K562 (cell line): ENCODE data around the gene ZNF775. TPM values are rescaled to one million over a fixed set of nuclear protein-coding genes. Genes with fewer than 3 reads are reported as not detected.

ENCODE experiments used
- ARID2 ChIP-seq: fragments of 450-650 bp; IDR thresholded peaks from 2 replicates; pipeline ENCODE4 v1.6.1; 2017; ENCODE audit warnings: antibody characterized with exemption, mild to moderate bottlenecking
- ELF4 ChIP-seq: fragments of 450-650 bp; formaldehyde crosslinking; IDR thresholded peaks from 2 replicates; pipeline ENCODE4 v1.4.0; 2022; ENCODE audit warnings: missing genetic modification characterization
- FOS ChIP-seq: IDR thresholded peaks from 3 replicates; pipeline ENCODE4 v1.6.1; 2011; ENCODE audit not compliant: insufficient read length; ENCODE audit errors: extremely low read depth
- GATAD2A ChIP-seq: fragments of 450-650 bp; IDR thresholded peaks from 2 replicates; pipeline ENCODE4 v1.6.1; 2017
- MCM5 ChIP-seq: fragments of 450-650 bp; IDR thresholded peaks from 2 replicates; pipeline ENCODE4 v1.6.1; 2016; ENCODE audit warnings: low read depth
- MTF1 ChIP-seq: fragments of 250-450 bp; sonication (Bioruptor Pico); IDR thresholded peaks from 2 replicates; pipeline ENCODE4 v1.9.0; 2021; ENCODE audit warnings: moderate library complexity, mild to moderate bottlenecking, inconsistent platforms, borderline replicate concordance
- POLR2AphosphoS2 ChIP-seq: IDR thresholded peaks from 2 replicates; pipeline ENCODE4 v1.6.1; 2012; ENCODE audit warnings: low read length, improper control_type of control experiment
- RBM39 ChIP-seq: fragments of 200-400 bp; formaldehyde crosslinking; optimal IDR thresholded peaks from 2 replicates; pipeline ENCODE3; 2018; ENCODE audit warnings: low read depth, low read length
- SAP30 ChIP-seq: fragments of 200-600 bp; sonication (generic); IDR thresholded peaks from 2 replicates; pipeline ENCODE4 v1.6.1; 2012; ENCODE audit warnings: borderline replicate concordance, low read depth, mild to moderate bottlenecking, moderate library complexity, low read length, control low read depth, inconsistent platforms; ENCODE audit not compliant: insufficient read depth, poor library complexity, severe bottlenecking
- ZNF140 ChIP-seq: fragments of 250-450 bp; sonication (Bioruptor Pico); IDR thresholded peaks from 2 replicates; pipeline ENCODE4 v1.8.0; 2021; ENCODE audit warnings: moderate library complexity, mild to moderate bottlenecking, inconsistent platforms
- ZNF311 ChIP-seq: fragments of 250-450 bp; sonication (Bioruptor Pico); IDR thresholded peaks from 2 replicates; pipeline ENCODE4 v1.4.0; 2020; ENCODE audit warnings: mild to moderate bottlenecking, moderate library complexity
- ZNF830 ChIP-seq: fragments of 250-450 bp; sonication (Bioruptor Pico); IDR thresholded peaks from 2 replicates; pipeline ENCODE4 v1.5.0; 2021; ENCODE audit warnings: mild to moderate bottlenecking
- polyA plus RNA-seq, 8 experiments: library from polyadenylated mRNA; depleted of rRNA in 4 of 8; stranded (reverse) in 5 of 8; unstranded in 3 of 8; fragments of >200 nt; fragmentation: Nextera tagmentation in 2 of 8; fragmentation: Illumina TruSeq in 1 of 8; extraction: Ambion mirVana in 2 of 8; extraction: Trizol in 1 of 8; gene quantifications; 2 replicates each; pipeline versions ENCODE4 v1.2.1 to v1.2.3, GENCODE V29; 2011 to 2014; ENCODE audit warnings: inconsistent platforms in 1 of 8, missing spikeins in 1 of 8
- total RNA-seq, 7 experiments: library from RNA; depleted of rRNA in 6 of 7; stranded (reverse); fragments of >200 nt in 6 of 7; fragmentation: Illumina TruSeq in 2 of 7; extraction: Trizol in 2 of 7; gene quantifications; 2 replicates each; pipeline versions ENCODE4 v1.2.1 to v1.2.3, GENCODE V29; 2011 to 2021; ENCODE audit warnings: low replicate concordance in 1 of 7
- TF ChIP-seq, protein P1 (sequence below): fragments of 450-650 bp; IDR thresholded peaks from 2 replicates; pipeline ENCODE4 v1.6.1; 2016; ENCODE audit warnings: borderline replicate concordance
- TF ChIP-seq, protein P2 (sequence below): fragments of 200-600 bp; sonication (generic); IDR thresholded peaks from one replicate; pipeline ENCODE4 v1.6.1; 2012; ENCODE audit warnings: mild to moderate bottlenecking, low read depth, low read length, inconsistent platforms
- TF ChIP-seq, protein P3 (sequence below): fragments of 250-450 bp; sonication (Bioruptor Pico); IDR thresholded peaks from 2 replicates; pipeline ENCODE4 v1.8.0; 2021; ENCODE audit warnings: moderate library complexity, mild to moderate bottlenecking, inconsistent platforms

Gene ZNF775
- total and polyA plus RNA-seq, 9 of the 15 experiments (the other 6 are each of a cell fraction or from before 2014, with no cell fraction given) = 0.04 to 18.7 (median 4.9) TPM

DNA sequence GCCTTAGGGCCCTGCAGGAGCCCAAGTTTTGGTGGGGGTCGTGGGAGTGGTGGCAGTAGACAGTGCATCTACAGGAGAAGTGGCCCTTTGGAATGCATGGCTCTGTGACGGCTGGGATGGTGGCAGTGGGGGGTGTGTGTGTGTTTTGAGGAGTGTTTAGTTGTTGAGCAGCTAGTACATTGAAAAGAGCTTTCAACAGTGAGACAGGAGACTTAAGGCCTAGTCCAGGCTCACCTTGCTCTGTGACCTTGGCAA, 27.1 kb downstream of the ZNF775 start (continued):
- TF ChIP-seq FOS (no peak), ZNF830 (CRISPR knock-in tag) (no peak), RBM39 (no peak), ARID2 (0 out of 2 replicates have a peak, but pooled peaks have one; percentile 9), SAP30 (no peak), MCM5 (no peak), MTF1 (no peak), ZNF140 (CRISPR knock-in tag) (no peak), POLR2AphosphoS2 (no peak), GATAD2A (no peak), ELF4 (CRISPR knock-in tag) (peak; percentile 35; the same call in 1 of the 2 replicates), ZNF311 (CRISPR knock-in tag) (no peak)
- TF ChIP-seq, protein P1, sequence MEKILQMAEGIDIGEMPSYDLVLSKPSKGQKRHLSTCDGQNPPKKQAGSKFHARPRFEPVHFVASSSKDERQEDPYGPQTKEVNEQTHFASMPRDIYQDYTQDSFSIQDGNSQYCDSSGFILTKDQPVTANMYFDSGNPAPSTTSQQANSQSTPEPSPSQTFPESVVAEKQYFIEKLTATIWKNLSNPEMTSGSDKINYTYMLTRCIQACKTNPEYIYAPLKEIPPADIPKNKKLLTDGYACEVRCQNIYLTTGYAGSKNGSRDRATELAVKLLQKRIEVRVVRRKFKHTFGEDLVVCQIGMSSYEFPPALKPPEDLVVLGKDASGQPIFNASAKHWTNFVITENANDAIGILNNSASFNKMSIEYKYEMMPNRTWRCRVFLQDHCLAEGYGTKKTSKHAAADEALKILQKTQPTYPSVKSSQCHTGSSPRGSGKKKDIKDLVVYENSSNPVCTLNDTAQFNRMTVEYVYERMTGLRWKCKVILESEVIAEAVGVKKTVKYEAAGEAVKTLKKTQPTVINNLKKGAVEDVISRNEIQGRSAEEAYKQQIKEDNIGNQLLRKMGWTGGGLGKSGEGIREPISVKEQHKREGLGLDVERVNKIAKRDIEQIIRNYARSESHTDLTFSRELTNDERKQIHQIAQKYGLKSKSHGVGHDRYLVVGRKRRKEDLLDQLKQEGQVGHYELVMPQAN = 0 out of 2 replicates have a peak, but pooled peaks have one; percentile 12
- TF ChIP-seq, protein P2, sequence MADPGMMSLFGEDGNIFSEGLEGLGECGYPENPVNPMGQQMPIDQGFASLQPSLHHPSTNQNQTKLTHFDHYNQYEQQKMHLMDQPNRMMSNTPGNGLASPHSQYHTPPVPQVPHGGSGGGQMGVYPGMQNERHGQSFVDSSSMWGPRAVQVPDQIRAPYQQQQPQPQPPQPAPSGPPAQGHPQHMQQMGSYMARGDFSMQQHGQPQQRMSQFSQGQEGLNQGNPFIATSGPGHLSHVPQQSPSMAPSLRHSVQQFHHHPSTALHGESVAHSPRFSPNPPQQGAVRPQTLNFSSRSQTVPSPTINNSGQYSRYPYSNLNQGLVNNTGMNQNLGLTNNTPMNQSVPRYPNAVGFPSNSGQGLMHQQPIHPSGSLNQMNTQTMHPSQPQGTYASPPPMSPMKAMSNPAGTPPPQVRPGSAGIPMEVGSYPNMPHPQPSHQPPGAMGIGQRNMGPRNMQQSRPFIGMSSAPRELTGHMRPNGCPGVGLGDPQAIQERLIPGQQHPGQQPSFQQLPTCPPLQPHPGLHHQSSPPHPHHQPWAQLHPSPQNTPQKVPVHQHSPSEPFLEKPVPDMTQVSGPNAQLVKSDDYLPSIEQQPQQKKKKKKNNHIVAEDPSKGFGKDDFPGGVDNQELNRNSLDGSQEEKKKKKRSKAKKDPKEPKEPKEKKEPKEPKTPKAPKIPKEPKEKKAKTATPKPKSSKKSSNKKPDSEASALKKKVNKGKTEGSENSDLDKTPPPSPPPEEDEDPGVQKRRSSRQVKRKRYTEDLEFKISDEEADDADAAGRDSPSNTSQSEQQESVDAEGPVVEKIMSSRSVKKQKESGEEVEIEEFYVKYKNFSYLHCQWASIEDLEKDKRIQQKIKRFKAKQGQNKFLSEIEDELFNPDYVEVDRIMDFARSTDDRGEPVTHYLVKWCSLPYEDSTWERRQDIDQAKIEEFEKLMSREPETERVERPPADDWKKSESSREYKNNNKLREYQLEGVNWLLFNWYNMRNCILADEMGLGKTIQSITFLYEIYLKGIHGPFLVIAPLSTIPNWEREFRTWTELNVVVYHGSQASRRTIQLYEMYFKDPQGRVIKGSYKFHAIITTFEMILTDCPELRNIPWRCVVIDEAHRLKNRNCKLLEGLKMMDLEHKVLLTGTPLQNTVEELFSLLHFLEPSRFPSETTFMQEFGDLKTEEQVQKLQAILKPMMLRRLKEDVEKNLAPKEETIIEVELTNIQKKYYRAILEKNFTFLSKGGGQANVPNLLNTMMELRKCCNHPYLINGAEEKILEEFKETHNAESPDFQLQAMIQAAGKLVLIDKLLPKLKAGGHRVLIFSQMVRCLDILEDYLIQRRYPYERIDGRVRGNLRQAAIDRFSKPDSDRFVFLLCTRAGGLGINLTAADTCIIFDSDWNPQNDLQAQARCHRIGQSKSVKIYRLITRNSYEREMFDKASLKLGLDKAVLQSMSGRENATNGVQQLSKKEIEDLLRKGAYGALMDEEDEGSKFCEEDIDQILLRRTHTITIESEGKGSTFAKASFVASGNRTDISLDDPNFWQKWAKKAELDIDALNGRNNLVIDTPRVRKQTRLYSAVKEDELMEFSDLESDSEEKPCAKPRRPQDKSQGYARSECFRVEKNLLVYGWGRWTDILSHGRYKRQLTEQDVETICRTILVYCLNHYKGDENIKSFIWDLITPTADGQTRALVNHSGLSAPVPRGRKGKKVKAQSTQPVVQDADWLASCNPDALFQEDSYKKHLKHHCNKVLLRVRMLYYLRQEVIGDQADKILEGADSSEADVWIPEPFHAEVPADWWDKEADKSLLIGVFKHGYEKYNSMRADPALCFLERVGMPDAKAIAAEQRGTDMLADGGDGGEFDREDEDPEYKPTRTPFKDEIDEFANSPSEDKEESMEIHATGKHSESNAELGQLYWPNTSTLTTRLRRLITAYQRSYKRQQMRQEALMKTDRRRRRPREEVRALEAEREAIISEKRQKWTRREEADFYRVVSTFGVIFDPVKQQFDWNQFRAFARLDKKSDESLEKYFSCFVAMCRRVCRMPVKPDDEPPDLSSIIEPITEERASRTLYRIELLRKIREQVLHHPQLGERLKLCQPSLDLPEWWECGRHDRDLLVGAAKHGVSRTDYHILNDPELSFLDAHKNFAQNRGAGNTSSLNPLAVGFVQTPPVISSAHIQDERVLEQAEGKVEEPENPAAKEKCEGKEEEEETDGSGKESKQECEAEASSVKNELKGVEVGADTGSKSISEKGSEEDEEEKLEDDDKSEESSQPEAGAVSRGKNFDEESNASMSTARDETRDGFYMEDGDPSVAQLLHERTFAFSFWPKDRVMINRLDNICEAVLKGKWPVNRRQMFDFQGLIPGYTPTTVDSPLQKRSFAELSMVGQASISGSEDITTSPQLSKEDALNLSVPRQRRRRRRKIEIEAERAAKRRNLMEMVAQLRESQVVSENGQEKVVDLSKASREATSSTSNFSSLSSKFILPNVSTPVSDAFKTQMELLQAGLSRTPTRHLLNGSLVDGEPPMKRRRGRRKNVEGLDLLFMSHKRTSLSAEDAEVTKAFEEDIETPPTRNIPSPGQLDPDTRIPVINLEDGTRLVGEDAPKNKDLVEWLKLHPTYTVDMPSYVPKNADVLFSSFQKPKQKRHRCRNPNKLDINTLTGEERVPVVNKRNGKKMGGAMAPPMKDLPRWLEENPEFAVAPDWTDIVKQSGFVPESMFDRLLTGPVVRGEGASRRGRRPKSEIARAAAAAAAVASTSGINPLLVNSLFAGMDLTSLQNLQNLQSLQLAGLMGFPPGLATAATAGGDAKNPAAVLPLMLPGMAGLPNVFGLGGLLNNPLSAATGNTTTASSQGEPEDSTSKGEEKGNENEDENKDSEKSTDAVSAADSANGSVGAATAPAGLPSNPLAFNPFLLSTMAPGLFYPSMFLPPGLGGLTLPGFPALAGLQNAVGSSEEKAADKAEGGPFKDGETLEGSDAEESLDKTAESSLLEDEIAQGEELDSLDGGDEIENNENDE = no peak
- TF ChIP-seq, protein P3, sequence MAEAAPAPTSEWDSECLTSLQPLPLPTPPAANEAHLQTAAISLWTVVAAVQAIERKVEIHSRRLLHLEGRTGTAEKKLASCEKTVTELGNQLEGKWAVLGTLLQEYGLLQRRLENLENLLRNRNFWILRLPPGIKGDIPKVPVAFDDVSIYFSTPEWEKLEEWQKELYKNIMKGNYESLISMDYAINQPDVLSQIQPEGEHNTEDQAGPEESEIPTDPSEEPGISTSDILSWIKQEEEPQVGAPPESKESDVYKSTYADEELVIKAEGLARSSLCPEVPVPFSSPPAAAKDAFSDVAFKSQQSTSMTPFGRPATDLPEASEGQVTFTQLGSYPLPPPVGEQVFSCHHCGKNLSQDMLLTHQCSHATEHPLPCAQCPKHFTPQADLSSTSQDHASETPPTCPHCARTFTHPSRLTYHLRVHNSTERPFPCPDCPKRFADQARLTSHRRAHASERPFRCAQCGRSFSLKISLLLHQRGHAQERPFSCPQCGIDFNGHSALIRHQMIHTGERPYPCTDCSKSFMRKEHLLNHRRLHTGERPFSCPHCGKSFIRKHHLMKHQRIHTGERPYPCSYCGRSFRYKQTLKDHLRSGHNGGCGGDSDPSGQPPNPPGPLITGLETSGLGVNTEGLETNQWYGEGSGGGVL (CRISPR knock-in tag) = no peak
